Stomach (tissue), 4 donors: ENCODE measurements around the gene GAGE12J.
"Not testable (repeated sequence)": the region's sequence is repeated elsewhere in the genome, so short reads cannot be mapped to it uniquely, and the experiment has no call there.

Source experiments
- POLR2A ChIP-seq, 4 donors: fragments of 450-650 bp; IDR thresholded peaks; one replicate each; pipeline ENCODE4 v1.6.1; 2016; ENCODE audit warnings: antibody characterized with exemption in 4 of 4, control low read depth in 2 of 4, mild to moderate bottlenecking in 1 of 4, moderate library complexity in 1 of 4
- TF ChIP-seq, protein P1 (sequence below), 7 experiments: fragments of 450-650 bp in 4 of 7; fragments of 200-600 bp in 3 of 7; sonication (generic) in 3 of 7; IDR thresholded peaks; one replicate each; pipeline ENCODE4 v1.5.1; 2016 to 2019; ENCODE audit warnings: antibody characterized with exemption in 7 of 7, control low read depth in 2 of 7, mild to moderate bottlenecking in 1 of 7

DNA sequence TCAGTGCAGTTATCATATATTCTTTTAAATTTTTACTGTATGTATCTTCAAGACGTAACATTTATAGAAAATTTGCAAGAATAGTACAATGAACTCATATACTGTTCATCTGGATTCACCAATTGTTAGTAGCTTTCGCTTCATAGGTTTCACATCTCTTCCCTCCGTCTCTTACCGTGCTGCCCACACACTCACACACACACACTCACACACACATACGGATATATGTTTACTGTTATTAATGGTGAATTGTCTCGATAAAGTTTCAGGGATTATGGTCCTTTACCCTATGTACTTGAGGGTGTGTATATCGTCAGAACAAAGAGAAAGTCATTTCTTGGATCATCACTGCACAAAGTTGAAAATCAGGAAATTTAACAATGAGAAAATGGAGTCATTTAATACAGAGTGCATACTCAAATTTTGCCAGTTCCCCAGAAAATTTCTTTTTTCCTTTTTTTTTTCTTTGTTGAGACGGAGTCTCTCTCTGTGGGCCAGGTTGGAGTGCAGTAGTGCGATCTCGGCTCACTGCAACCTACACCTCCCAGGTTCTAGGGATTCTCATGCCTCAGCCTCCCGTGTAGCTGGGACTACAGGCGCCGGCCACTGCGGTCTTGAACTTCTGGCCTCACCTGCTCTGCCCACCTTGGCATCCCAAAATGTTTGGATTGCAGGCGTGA, 22.8 kb downstream of the GAGE12J start:
- TF ChIP-seq, protein P1, sequence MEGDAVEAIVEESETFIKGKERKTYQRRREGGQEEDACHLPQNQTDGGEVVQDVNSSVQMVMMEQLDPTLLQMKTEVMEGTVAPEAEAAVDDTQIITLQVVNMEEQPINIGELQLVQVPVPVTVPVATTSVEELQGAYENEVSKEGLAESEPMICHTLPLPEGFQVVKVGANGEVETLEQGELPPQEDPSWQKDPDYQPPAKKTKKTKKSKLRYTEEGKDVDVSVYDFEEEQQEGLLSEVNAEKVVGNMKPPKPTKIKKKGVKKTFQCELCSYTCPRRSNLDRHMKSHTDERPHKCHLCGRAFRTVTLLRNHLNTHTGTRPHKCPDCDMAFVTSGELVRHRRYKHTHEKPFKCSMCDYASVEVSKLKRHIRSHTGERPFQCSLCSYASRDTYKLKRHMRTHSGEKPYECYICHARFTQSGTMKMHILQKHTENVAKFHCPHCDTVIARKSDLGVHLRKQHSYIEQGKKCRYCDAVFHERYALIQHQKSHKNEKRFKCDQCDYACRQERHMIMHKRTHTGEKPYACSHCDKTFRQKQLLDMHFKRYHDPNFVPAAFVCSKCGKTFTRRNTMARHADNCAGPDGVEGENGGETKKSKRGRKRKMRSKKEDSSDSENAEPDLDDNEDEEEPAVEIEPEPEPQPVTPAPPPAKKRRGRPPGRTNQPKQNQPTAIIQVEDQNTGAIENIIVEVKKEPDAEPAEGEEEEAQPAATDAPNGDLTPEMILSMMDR (IDR thresholded peaks at IDR 0.05) = not testable (repeated sequence)
- not testable (repeated sequence) for TF ChIP-seq POLR2A (IDR thresholded peaks at IDR 0.05)
